WTC11 (cell line): ENCODE measurements around the gene CMTR1. TPM values are rescaled to one million over a fixed set of nuclear protein-coding genes. Genes with fewer than 3 reads are reported as not detected.
A peak's percentile ranks its signal among the peaks of the same experiment; 100 is the strongest.

Experiments
- AR ChIP-seq: fragments of 250-450 bp; sonication (Bioruptor Pico); IDR thresholded peaks from 2 replicates; pipeline ENCODE4 v1.9.0; 2021; ENCODE audit warnings: mild to moderate bottlenecking
- ATF1 ChIP-seq: sonication (generic); formaldehyde crosslinking; IDR thresholded peaks from 2 replicates; pipeline ENCODE4 v1.8.1; 2023; ENCODE audit warnings: mild to moderate bottlenecking, moderate library complexity, missing genetic modification reagents
- ATF3 ChIP-seq: sonication (generic); formaldehyde crosslinking; conservative IDR thresholded peaks from 2 replicates; pipeline ENCODE4 v1.8.1; 2022; ENCODE audit warnings: mild to moderate bottlenecking, missing genetic modification reagents
- CBFB ChIP-seq: sonication (generic); formaldehyde crosslinking; IDR thresholded peaks from 2 replicates; pipeline ENCODE4 v1.8.1; 2022; ENCODE audit warnings: mild to moderate bottlenecking, low read depth, missing genetic modification reagents
- E2F1 ChIP-seq: sonication (generic); formaldehyde crosslinking; IDR thresholded peaks from 2 replicates; pipeline ENCODE4 v1.8.0; 2022; ENCODE audit warnings: mild to moderate bottlenecking, missing genetic modification reagents
- ELF4 ChIP-seq: sonication (generic); formaldehyde crosslinking; IDR thresholded peaks from 2 replicates; pipeline ENCODE4 v1.8.1; 2022; ENCODE audit warnings: low read depth, mild to moderate bottlenecking, moderate library complexity, missing genetic modification reagents
- EMX1 ChIP-seq: fragments of 250-450 bp; sonication (Bioruptor Pico); IDR thresholded peaks from 2 replicates; pipeline ENCODE4 v1.8.0; 2021; ENCODE audit warnings: mild to moderate bottlenecking
- ESRRA ChIP-seq: sonication (generic); formaldehyde crosslinking; IDR thresholded peaks from 2 replicates; pipeline ENCODE4 v1.8.1; 2022; ENCODE audit warnings: mild to moderate bottlenecking, missing genetic modification reagents, borderline replicate concordance
- FOXJ3 ChIP-seq: sonication (generic); formaldehyde crosslinking; IDR thresholded peaks from 2 replicates; pipeline ENCODE4 v1.9.0; 2021; ENCODE audit warnings: missing genetic modification reagents, mild to moderate bottlenecking, borderline replicate concordance
- FOXK1 ChIP-seq: sonication (generic); formaldehyde crosslinking; IDR thresholded peaks from 2 replicates; pipeline ENCODE4 v1.8.0; 2022; ENCODE audit warnings: mild to moderate bottlenecking, moderate library complexity, missing genetic modification reagents
- IRF2 ChIP-seq: sonication (generic); formaldehyde crosslinking; IDR thresholded peaks from 2 replicates; pipeline ENCODE4 v1.8.0; 2022; ENCODE audit warnings: low read depth, missing genetic modification reagents, borderline replicate concordance
- JUN ChIP-seq: sonication (generic); formaldehyde crosslinking; IDR thresholded peaks from 2 replicates; pipeline ENCODE4 v1.8.0; 2023; ENCODE audit warnings: mild to moderate bottlenecking, missing genetic modification reagents
- KAT7 ChIP-seq: sonication (generic); formaldehyde crosslinking; IDR thresholded peaks from 2 replicates; pipeline ENCODE4 v1.8.1; 2023; ENCODE audit warnings: missing genetic modification reagents, mild to moderate bottlenecking, borderline replicate concordance
- MLX ChIP-seq: sonication (generic); formaldehyde crosslinking; IDR thresholded peaks from 2 replicates; pipeline ENCODE4 v1.8.1; 2023; ENCODE audit warnings: mild to moderate bottlenecking, missing genetic modification reagents, moderate library complexity
- MYBL2 ChIP-seq: sonication (generic); formaldehyde crosslinking; IDR thresholded peaks from 2 replicates; pipeline ENCODE4 v1.8.1; 2023; ENCODE audit warnings: mild to moderate bottlenecking, moderate library complexity, missing genetic modification reagents
- NFE2L1 ChIP-seq: sonication (generic); formaldehyde crosslinking; IDR thresholded peaks from 2 replicates; pipeline ENCODE4 v1.8.1; 2023; ENCODE audit warnings: missing genetic modification reagents
- OVOL2 ChIP-seq: fragments of 250-450 bp; sonication (Bioruptor Pico); IDR thresholded peaks from 2 replicates; pipeline ENCODE4 v1.9.0; 2021; ENCODE audit warnings: mild to moderate bottlenecking, borderline replicate concordance
- RORB ChIP-seq: fragments of 250-450 bp; sonication (Bioruptor Pico); IDR thresholded peaks from 2 replicates; pipeline ENCODE4 v1.9.0; 2021; ENCODE audit warnings: mild to moderate bottlenecking
- SP1 ChIP-seq: sonication (generic); formaldehyde crosslinking; conservative IDR thresholded peaks from 2 replicates; pipeline ENCODE4 v1.8.1; 2022; ENCODE audit warnings: missing genetic modification reagents
- TCF7 ChIP-seq: sonication (generic); formaldehyde crosslinking; IDR thresholded peaks from 2 replicates; pipeline ENCODE4 v1.8.0; 2022; ENCODE audit warnings: mild to moderate bottlenecking, low read depth, missing genetic modification reagents, moderate library complexity
- TEAD1 ChIP-seq: sonication (generic); formaldehyde crosslinking; IDR thresholded peaks from 2 replicates; pipeline ENCODE4 v1.8.0; 2022; ENCODE audit warnings: mild to moderate bottlenecking, missing genetic modification reagents
- ZBTB21 ChIP-seq: sonication (generic); formaldehyde crosslinking; IDR thresholded peaks from 2 replicates; pipeline ENCODE4 v1.8.1; 2023; ENCODE audit warnings: mild to moderate bottlenecking, missing genetic modification reagents, borderline replicate concordance
- ZMAT4 ChIP-seq: fragments of 250-450 bp; sonication (Bioruptor Pico); IDR thresholded peaks from 2 replicates; pipeline ENCODE4 v1.9.0; 2021; ENCODE audit warnings: mild to moderate bottlenecking
- ZNF121 ChIP-seq: sonication (generic); formaldehyde crosslinking; IDR thresholded peaks from 2 replicates; pipeline ENCODE4 v1.8.0; 2023; ENCODE audit warnings: missing genetic modification reagents
- ZNF138 ChIP-seq: sonication (generic); formaldehyde crosslinking; conservative IDR thresholded peaks from 2 replicates; pipeline ENCODE4 v1.8.1; 2022; ENCODE audit warnings: mild to moderate bottlenecking, moderate library complexity, missing genetic modification reagents
- ZNF396 ChIP-seq: fragments of 250-450 bp; sonication (Bioruptor Pico); IDR thresholded peaks from 2 replicates; pipeline ENCODE4 v1.8.0; 2021; ENCODE audit warnings: mild to moderate bottlenecking, moderate library complexity, borderline replicate concordance
- ZNF423 ChIP-seq: fragments of 250-450 bp; sonication (Bioruptor Pico); IDR thresholded peaks from 2 replicates; pipeline ENCODE4 v2.1.2; 2022; ENCODE audit warnings: mild to moderate bottlenecking, moderate library complexity
- ZNF425 ChIP-seq: fragments of 250-450 bp; sonication (Bioruptor Pico); conservative IDR thresholded peaks from 2 replicates; pipeline ENCODE4 v1.9.0; 2021; ENCODE audit warnings: mild to moderate bottlenecking
- ZNF532 ChIP-seq: fragments of 250-450 bp; sonication (Bioruptor Pico); IDR thresholded peaks from 2 replicates; pipeline ENCODE4 v1.9.0; 2021; ENCODE audit warnings: mild to moderate bottlenecking, borderline replicate concordance
- total RNA-seq: library from RNA; stranded (reverse); gene quantifications from 3 replicates; pipeline ENCODE4 v1.2.3, GENCODE V29; 2021

The CMTR1 gene
- total RNA-seq, 1 experiment from 2014 or later, result 38.6 TPM

GRCh38 chr6:37432916-37433656 is at the start of gene CMTR1 (continued):
- TF ChIP-seq ZNF532 (CRISPR knock-in tag) (no peak), ZNF138 (CRISPR knock-in tag) (no peak), CBFB (CRISPR knock-in tag) (no peak), JUN (no peak), IRF2 (CRISPR knock-in tag) (no peak), RORB (CRISPR knock-in tag) (no peak), ZNF396 (CRISPR knock-in tag) (no peak), MLX (no peak), FOXJ3 (CRISPR knock-in tag) (no peak), NFE2L1 (CRISPR knock-in tag) (0 out of 2 replicates have a peak, but pooled peaks have one; percentile 63), TEAD1 (CRISPR knock-in tag) (0 out of 2 replicates have a peak, but pooled peaks have one; percentile 70), ATF1 (CRISPR knock-in tag) (no peak; the same call in 1 of the 2 replicates), ZNF425 (CRISPR knock-in tag) (no peak), OVOL2 (CRISPR knock-in tag) (no peak), EMX1 (CRISPR knock-in tag) (no peak), KAT7 (CRISPR knock-in tag) (0 out of 2 replicates have a peak, but pooled peaks have one; percentile 13), ATF3 (CRISPR knock-in tag) (no peak), MYBL2 (CRISPR knock-in tag) (peak; percentile 75; the same call in 1 of the 2 replicates), SP1 (CRISPR knock-in tag) (peak; percentile 91), ZNF121 (CRISPR knock-in tag) (peak; percentile 71), ZBTB21 (CRISPR knock-in tag) (no peak), ZMAT4 (CRISPR knock-in tag) (no peak), E2F1 (no peak), ELF4 (CRISPR knock-in tag) (no peak), FOXK1 (CRISPR knock-in tag) (peak; percentile 92), AR (CRISPR knock-in tag) (no peak), ESRRA (CRISPR knock-in tag) (no peak), TCF7 (CRISPR knock-in tag) (no peak), ZNF423 (no peak)
